GM18861 (cell line): ENCODE results near the gene THRB.

Experiments used
- ATAC-seq: cut with Tn5 transposase; IDR thresholded peaks from one replicate; pipeline ENCODE4 v1.9.1; 2021; ENCODE audit not compliant: unreplicated experiment

THRB gene

GRCh38 chr3:24494618-24495325 is at the start of gene THRB:
Gene THRB (minus strand): TSS chr3:24494850.
- ATAC-seq = no peak

GRCh38 chr3:24541935-24542334 is 47.3 kb upstream of the THRB start:
- ATAC-seq = no peak

GRCh38 chr3:24540821-24541220 is 46.2 kb upstream of the THRB start:
- ATAC-seq = no peak

GRCh38 chr3:24539699-24540098 is 45.0 kb upstream of the THRB start:
- ATAC-seq = no peak

GRCh38 chr3:24538891-24539290 is 44.2 kb upstream of the THRB start:
- ATAC-seq = no peak

- no peak for ATAC-seq
Observed at GRCh38 chr3:24533561-24534193, 39.0 kb upstream of the THRB start.

- no peak for ATAC-seq
Observed at GRCh38 chr3:24530471-24530870, 35.8 kb upstream of the THRB start.

- no peak for ATAC-seq
Observed at GRCh38 chr3:24529210-24529609, 34.6 kb upstream of the THRB start.

- no peak for ATAC-seq
Observed at GRCh38 chr3:24526640-24527212, 32.1 kb upstream of the THRB start.

- no peak for ATAC-seq
Observed at GRCh38 chr3:24525557-24525956, 30.9 kb upstream of the THRB start.

- no peak for ATAC-seq
Observed at GRCh38 chr3:24525022-24525421, 30.4 kb upstream of the THRB start.

- no peak for ATAC-seq
Observed at GRCh38 chr3:24523988-24524727, 29.5 kb upstream of the THRB start.

- ATAC-seq = no peak
Observed at GRCh38 chr3:24523215-24523614, 28.6 kb upstream of the THRB start.

GRCh38 chr3:24522146-24522579 is 27.5 kb upstream of the THRB start:
- no peak for ATAC-seq

GRCh38 chr3:24521420-24522145 is 26.9 kb upstream of the THRB start:
- peak; percentile 41 for ATAC-seq

GRCh38 chr3:24520976-24521419 is 26.3 kb upstream of the THRB start:
- ATAC-seq = no peak

- no peak for ATAC-seq
Observed at GRCh38 chr3:24520101-24520495, 25.4 kb upstream of the THRB start.

- no peak for ATAC-seq
Observed at GRCh38 chr3:24519368-24520100, 24.9 kb upstream of the THRB start.

- ATAC-seq = no peak
Observed at GRCh38 chr3:24518990-24519367, 24.3 kb upstream of the THRB start.

- ATAC-seq = no peak
Observed at GRCh38 chr3:24514119-24514518, 19.5 kb upstream of the THRB start.
